ENCODE results near the gene PASD1. TPM values are rescaled to one million over a fixed set of nuclear protein-coding genes. Genes with fewer than 3 reads are reported as not detected.
A peak's percentile ranks its signal among the peaks of the same experiment; 100 is the strongest.
"Not testable (repeated sequence)": the region's sequence is repeated elsewhere in the genome, so short reads cannot be mapped to it uniquely, and the experiment has no call there.

The PASD1 gene
- not detected in 2 replicates for total RNA-seq (2014; rRNA removed; shearing (Covaris generic))

- no peak for DNase-seq (ENCODE audit: low spot score)
These were observed at the start of gene PASD1 for GRCh38 chrX:151563449-151563848. Gene PASD1 (plus strand): TSS chrX:151563675. CDS start chrX:151601554, 37,879 bp downstream.

DNA sequence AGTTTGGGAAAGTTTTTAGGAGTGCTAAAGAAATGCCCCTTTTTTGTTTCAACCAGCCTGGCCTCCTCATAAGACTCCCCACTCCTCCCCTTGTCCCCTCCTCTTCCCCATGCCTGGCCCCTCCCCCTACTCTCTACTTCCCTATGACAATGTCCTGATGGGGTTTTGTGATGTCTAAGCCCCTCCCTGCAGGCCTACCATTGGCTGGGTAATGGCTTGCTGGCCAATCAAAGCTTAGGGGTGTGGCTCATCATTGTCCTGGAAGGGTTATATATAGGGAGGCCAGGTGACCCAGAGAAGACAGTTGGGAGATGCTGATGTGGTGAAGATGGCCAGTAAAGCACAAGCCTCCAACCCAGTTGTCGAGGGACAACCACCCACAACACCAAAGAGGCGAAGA lies 48.2 kb upstream of the PASD1 start:
- no peak for DNase-seq (ENCODE audit: low spot score)

- no peak for DNase-seq (ENCODE audit: low spot score)
These were observed 46.8 kb upstream of the PASD1 start for GRCh38 chrX:151516538-151517187.

- DNase-seq (ENCODE audit: low spot score): no peak
These were observed 46.1 kb upstream of the PASD1 start for GRCh38 chrX:151517421-151517820.

GRCh38 chrX:151523351-151523750 lies 40.1 kb upstream of the PASD1 start:
- DNase-seq (ENCODE audit: low spot score): no peak

GRCh38 chrX:151536571-151536970 lies 26.9 kb upstream of the PASD1 start:
- no peak for DNase-seq (ENCODE audit: low spot score)

- no peak for DNase-seq (ENCODE audit: low spot score)
These were observed 25.9 kb upstream of the PASD1 start for GRCh38 chrX:151537572-151537971.

DNA sequence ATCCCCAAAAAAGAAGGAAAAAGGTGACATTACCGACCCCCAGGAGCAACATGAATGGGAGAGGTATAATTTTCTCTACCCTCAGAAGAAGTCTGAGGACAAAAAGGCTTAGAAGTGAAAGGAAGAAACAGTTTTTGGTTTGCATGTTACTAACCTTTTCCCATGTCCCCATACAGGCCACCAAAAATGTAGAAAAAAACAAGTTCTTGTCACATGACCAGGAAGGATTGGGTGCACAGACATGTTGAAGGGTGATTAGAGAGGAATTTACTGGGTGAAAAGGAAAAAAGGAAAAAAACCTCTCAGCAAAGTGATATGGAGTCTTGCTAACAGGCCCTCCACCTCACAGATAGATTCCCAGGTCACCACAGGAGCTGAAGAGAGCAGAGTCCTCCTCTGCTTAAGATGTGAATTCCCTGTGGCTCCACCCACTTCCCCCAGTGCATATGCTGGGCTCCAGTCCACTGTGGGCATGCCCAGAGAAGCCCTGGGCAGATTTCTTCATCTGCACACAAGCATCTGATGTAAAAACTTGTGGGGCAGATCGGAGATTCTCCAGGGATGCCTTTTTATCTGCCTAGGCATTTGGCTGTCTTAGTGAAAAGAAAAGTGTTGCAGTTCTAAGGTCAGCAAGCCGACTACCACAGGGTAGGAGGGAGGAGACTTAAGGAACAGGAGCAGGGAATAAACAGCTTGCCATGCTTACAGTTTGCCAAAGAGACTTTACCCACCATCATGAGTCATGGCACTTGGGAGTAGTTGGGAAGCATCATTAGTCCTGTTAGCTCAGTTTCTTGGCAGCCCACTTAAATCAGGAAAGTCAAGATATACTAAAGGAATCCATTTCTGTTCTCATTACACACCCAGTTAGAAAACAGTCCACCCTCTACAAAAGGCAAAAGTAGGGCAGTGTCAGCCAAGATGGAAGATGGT lies 25.0 kb upstream of the PASD1 start:
- no peak for DNase-seq (ENCODE audit: low spot score)

GRCh38 chrX:151543706-151544105 lies 19.8 kb upstream of the PASD1 start:
- DNase-seq (ENCODE audit: low spot score): peak; percentile 14

DNA sequence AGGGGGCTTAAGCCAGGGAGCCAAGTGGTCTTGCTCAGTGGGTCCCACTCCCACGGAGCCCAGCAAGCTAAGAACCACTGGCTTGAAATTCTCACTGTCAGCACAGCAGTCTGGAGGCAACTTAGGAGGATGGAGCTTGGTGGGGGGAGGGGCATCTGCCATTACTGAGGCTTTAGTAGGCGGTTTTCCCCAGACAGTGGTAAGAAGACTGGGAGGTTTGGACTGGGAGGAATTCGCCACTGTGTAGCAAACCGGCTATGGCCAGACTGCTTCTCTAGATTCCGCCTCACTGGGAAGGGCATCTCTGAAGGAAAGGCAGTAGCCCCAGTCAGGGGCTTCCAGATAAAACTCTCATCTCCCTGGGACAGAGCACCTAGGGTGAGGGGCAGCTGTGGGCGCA lies 17.2 kb upstream of the PASD1 start:
- DNase-seq (ENCODE audit: low spot score): not testable (repeated sequence)

- DNase-seq (ENCODE audit: low spot score): not testable (repeated sequence)
These were observed 12.3 kb upstream of the PASD1 start for GRCh38 chrX:151551176-151551575.

GRCh38 chrX:151552743-151553142 lies 10.7 kb upstream of the PASD1 start:
- DNase-seq (ENCODE audit: low spot score): no peak

DNA sequence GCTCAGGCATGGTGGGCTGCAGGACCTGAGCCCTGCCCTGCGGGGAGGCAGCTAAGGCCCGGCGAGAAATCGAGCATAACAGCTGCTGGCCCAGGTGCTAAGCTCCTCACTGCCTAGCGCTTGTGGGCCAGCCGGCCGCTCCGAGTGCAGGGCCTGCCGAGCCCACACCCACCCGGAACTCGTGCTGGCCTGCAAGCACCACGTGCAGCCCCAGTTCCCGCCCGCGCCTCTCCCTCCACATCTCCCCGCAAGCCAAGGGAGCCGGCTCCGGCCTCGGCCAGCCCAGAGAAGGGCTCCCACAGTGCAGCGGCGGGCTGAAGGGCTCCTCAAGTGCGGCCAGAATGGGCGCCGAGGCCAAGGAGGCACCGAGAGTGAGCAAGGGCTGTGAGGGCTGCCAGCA lies 8.2 kb upstream of the PASD1 start:
- DNase-seq (ENCODE audit: low spot score): not testable (repeated sequence)

DNA sequence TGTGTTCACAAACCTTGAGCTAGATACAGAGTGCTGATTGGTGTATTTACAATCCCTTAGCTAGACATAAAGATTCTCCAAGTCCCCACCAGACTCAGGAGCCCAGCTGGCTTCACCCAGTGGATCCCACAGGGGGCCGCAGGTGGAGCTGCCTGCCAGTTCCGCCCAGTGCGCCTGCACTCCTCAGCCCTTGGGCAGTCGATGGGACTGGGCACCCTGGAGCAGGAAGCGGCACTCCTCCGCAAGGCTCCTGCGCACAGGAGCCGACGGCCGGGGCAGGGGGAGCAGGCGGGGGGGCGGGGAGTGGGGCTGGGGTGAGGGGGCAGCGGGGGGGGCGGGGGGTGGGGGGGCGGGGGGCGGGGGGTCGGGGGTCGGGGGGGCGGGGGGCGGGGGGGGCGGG lies 990 bp upstream of the PASD1 start:
- DNase-seq (ENCODE audit: low spot score): not testable (repeated sequence)

GRCh38 chrX:151563003-151563402 lies 472 bp upstream of the PASD1 start:
- not testable (repeated sequence) for DNase-seq (ENCODE audit: low spot score)

GRCh38 chrX:151564035-151564434 lies 560 bp downstream of the PASD1 start:
- DNase-seq (ENCODE audit: low spot score): no peak

DNA sequence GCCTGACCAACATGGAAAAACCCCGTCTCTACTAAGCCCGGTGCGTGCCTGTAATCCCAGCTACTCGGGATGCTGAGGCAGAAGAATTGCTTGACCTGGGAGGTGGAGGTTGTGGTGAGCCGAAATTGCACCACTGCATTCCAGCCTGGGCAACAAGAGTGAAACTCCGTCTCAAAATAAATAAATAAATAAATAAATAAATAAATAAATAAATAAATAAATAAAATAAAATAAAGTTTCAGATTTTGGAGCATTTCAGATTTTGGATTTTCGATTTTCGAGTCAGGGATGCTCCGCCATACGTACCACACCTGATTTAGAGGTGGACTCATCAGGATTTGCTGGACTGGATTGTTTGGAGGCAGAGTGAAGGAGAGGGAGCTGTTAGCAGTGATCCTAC lies 3.4 kb downstream of the PASD1 start:
- DNase-seq (ENCODE audit: low spot score): not testable (repeated sequence)

DNA sequence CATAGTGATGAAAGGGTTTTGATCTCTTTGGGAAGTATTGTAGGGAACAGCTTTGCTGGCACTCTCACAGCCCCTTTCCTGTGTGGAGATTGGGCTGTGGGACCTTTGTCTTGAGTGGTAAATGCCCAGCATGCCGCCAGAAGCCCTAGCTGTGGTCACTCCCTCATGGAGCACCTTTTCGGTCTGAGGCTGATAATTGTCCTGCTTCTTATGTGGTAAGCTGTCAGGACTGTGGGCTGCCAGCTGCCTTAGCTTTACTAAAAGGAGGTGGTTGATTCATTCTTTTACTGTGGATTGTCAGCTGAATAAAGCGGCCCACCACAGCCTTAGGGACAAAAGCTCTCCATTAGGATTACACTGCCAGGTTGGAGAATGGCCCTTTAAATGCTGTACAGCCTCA lies 7.1 kb downstream of the PASD1 start:
- DNase-seq (ENCODE audit: low spot score): no peak

DNA sequence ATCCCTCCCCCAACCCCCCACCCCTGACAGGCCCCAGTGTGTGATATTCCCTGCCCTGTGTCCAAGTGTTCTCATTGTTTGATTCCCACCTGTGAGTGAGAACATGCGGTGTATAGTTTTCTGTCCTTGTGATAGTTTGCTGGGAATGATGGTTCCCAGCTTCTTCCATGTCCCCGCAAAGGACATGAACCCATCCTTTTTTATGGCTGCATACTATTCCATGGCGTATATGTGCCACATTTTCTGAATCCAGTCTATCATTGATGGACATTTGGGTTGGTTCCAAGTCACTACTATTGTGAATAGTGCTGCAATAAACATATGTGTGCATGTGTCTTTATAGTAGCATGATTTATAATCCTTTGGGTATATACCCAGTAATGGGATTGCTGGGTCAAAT lies 29.9 kb downstream of the PASD1 start:
- not testable (repeated sequence) for DNase-seq (ENCODE audit: low spot score)

- DNase-seq (ENCODE audit: low spot score): no peak
These were observed 32.8 kb downstream of the PASD1 start for GRCh38 chrX:151596282-151596681.

DNA sequence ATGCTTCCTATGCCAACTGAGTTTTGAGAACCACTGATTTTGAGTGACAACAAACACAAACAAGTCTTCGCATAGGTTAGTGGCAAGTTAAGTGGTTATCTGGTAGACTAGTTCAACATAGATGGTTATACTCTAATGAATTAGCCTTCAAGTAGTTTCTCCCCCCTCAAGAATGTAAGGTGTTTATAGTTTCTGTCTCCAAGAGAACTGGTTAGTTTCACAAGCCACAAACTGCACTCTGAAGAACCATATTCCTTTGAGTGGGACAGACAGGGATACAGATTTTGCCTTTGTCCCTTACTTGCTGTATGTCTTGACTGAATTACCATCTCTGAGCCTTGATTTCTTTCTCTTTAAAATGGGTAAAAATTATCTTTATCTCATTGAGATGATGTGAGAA lies 41.5 kb downstream of the PASD1 start:
- DNase-seq (ENCODE audit: low spot score): no peak

DNA sequence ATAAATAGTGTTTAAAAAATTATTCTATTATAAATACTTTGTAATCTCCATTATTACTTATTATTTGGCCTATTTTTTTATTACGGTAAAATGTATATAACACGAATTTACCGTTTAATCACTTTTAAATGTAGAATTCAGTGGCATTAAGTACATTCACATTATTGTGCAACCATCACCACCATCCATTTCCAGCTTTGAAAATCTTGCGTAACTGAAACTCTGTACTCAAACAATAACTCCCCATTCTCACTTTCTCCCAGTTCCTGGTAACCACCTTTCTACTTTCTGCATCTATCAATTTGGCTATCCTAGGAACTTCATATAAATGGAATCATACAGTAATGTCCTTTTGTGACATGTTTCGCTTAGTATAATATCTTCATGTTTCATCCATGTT lies 45.7 kb downstream of the PASD1 start:
- DNase-seq (ENCODE audit: low spot score): no peak

- no peak for DNase-seq (ENCODE audit: low spot score)
These were observed 57.9 kb downstream of the PASD1 start for GRCh38 chrX:151621422-151621821.
